GM12878 (cell line): ENCODE results near the gene CFAP92. TPM values are rescaled to one million over a fixed set of nuclear protein-coding genes. Genes with fewer than 3 reads are reported as not detected.

Experiments used
- ATAC-seq: fragments of 200-7000 bp; cut with Tn5 transposase; 3 replicates; pipeline ENCODE4 v1.9.1; 2020; ENCODE audit warnings: mild to moderate bottlenecking, moderate library complexity
- BruUV-seq: library from RNA; stranded (reverse); fragments of 400-500 nt; replicated peaks from 2 replicates; lab custom pipeline; 2021; lab: Mats Ljungman, UMichigan
- CTCF ChIA-PET: fragments of 300-600 bp; sonication (Branson Sonifier 250); formaldehyde crosslinking; extraction: SDS; loops from one replicate; lab custom pipeline; 2021; ENCODE audit warnings: inconsistent platforms; lab: Yijun Ruan, JAX
- POLR2A ChIA-PET: fragments of 350-600 bp; formaldehyde crosslinking; extraction: SDS; loops from one replicate; lab custom pipeline; 2021; ENCODE audit warnings: inconsistent platforms; lab: Charles Lee
- RAD21 ChIA-PET: fragments of 300-600 bp; sonication (Branson Sonifier 250); formaldehyde crosslinking; loops from one replicate; lab custom pipeline; 2023; ENCODE audit warnings: antibody characterized with exemption; ENCODE audit not compliant: unreplicated experiment; lab: Charles Lee
- SMC1A ChIA-PET: fragments of 300-600 bp; sonication (Branson Sonifier 250); formaldehyde crosslinking; loops from one replicate; lab custom pipeline; 2023; ENCODE audit not compliant: unreplicated experiment, uncharacterized antibody; lab: Charles Lee
- DNase-seq: peaks from one replicate; pipeline ENCODE4 v3.0.0-alpha.2; 2011; ENCODE audit warnings: low read depth, low spot score
- FAIRE-seq: peaks from 3 replicates; lab custom pipeline; 2011; peaks lifted over from hg19 to GRCh38; lab: Jason Lieb, UNC
- H2AFZ ChIP-seq: 2 replicates; pipeline ENCODE4 v1.6.0; 2011; ENCODE audit warnings: low read depth, low read length, control low read depth; ENCODE audit not compliant: control insufficient read depth
- H3K27ac ChIP-seq: 2 replicates; pipeline ENCODE4 v1.5.1; 2011; ENCODE audit warnings: control low read depth; ENCODE audit not compliant: control insufficient read depth, insufficient read depth
- H3K27me3 ChIP-seq, 2 experiments: replicated peaks in 1 of 2; 2 replicates each; pipeline versions ENCODE4 v1.6.0 to v1.6.1; 2011; ENCODE audit warnings: low read length in 1 of 2; ENCODE audit not compliant: control insufficient read depth in 2 of 2, insufficient read depth in 2 of 2
- H3K36me3 ChIP-seq, 2 experiments: 2 replicates each; pipeline ENCODE4 v1.5.1; 2011; ENCODE audit warnings: low read length in 1 of 2; ENCODE audit not compliant: control insufficient read depth in 2 of 2, insufficient read depth in 2 of 2
- H3K4me1 ChIP-seq: 2 replicates; pipeline ENCODE4 v1.6.1; 2011; ENCODE audit warnings: mild to moderate bottlenecking, low read length, moderate library complexity, mixed read lengths; ENCODE audit not compliant: control insufficient read depth, insufficient read depth
- H3K4me2 ChIP-seq: 2 replicates; pipeline ENCODE4 v1.6.0; 2011; ENCODE audit warnings: control low read depth; ENCODE audit not compliant: control insufficient read depth, insufficient read depth
- H3K4me3 ChIP-seq: fragments of 200-600 bp; sonication (generic); 2 replicates; pipeline ENCODE4 v1.5.1; 2016
- H3K79me2 ChIP-seq: 2 replicates; pipeline ENCODE4 v1.6.0; 2011; ENCODE audit warnings: low read length; ENCODE audit not compliant: control insufficient read depth, insufficient read depth
- H3K9ac ChIP-seq: 2 replicates; pipeline ENCODE4 v1.8.0; 2011; ENCODE audit warnings: low read length, control low read depth, mixed read lengths; ENCODE audit not compliant: control insufficient read depth, insufficient read depth
- H3K9me3 ChIP-seq: replicated peaks from 3 replicates; pipeline ENCODE4 v1.5.1; 2011; ENCODE audit warnings: mild to moderate bottlenecking, low read length; ENCODE audit not compliant: control insufficient read depth, insufficient read depth
- H4K20me1 ChIP-seq: 2 replicates; pipeline ENCODE4 v1.6.0; 2011; ENCODE audit not compliant: control insufficient read depth, insufficient read depth
- DPF2 ChIP-seq: fragments of 450-650 bp; IDR thresholded peaks from 2 replicates; pipeline ENCODE4 v1.6.1; 2017; ENCODE audit warnings: mild to moderate bottlenecking
- FOXK2 ChIP-seq: fragments of 450-650 bp; IDR thresholded peaks from 2 replicates; pipeline ENCODE4 v1.6.1; 2017; ENCODE audit warnings: mild to moderate bottlenecking, moderate library complexity
- HSF1 ChIP-seq: fragments of 150-350 bp; IDR thresholded peaks from 2 replicates; pipeline ENCODE4 v1.6.1; 2014; ENCODE audit warnings: mild to moderate bottlenecking, low read depth, low read length
- PBX3 ChIP-seq: IDR thresholded peaks from 2 replicates; pipeline ENCODE4 v1.6.1; 2011; ENCODE audit warnings: mild to moderate bottlenecking, low read depth, low read length, moderate library complexity; ENCODE audit not compliant: insufficient replicate concordance
- RUNX3 ChIP-seq: IDR thresholded peaks from 2 replicates; pipeline ENCODE4 v1.6.1; 2012; ENCODE audit warnings: low read length, inconsistent platforms
- SMARCA5 ChIP-seq: fragments of 450-650 bp; IDR thresholded peaks from 2 replicates; pipeline ENCODE4 v1.6.1; 2017; ENCODE audit warnings: mild to moderate bottlenecking
- USF2 ChIP-seq: IDR thresholded peaks from 2 replicates; pipeline ENCODE4 v1.6.1; 2011; ENCODE audit warnings: low read depth, low read length, improper control_type of control experiment, borderline replicate concordance
- YY1 ChIP-seq: IDR thresholded peaks from 2 replicates; pipeline ENCODE4 v1.6.1; 2011; ENCODE audit warnings: low read depth, mild to moderate bottlenecking, low read length
- ZBTB11 ChIP-seq: fragments of 450-650 bp; formaldehyde crosslinking; IDR thresholded peaks from 2 replicates; pipeline ENCODE4 v1.5.0; 2022; ENCODE audit warnings: mild to moderate bottlenecking, missing genetic modification characterization
- WGBS: methylation state at CpG from one replicate; pipeline ENCODE4 v1.1.6; 2016; ENCODE audit warnings: low lambda C conversion rate; ENCODE audit not compliant: insufficient replicate concordance, insufficient coverage; ENCODE audit errors: missing lambda C conversion rate; 5-methylcytosine and 5-hydroxymethylcytosine counted together
- in situ Hi-C: fragments of 300-500 bp; cut with MboI; formaldehyde crosslinking; loops from 9 replicates; pipeline ENCODE4 v1.14.3; 2018; ENCODE audit warnings: mixed read lengths
- intact Hi-C: fragments of 100-400 bp; cut with micrococcal nuclease; formaldehyde crosslinking; loops from one replicate; pipeline ENCODE4 v1.14.2; 2022; ENCODE audit not compliant: unreplicated experiment
- polyA plus RNA-seq, 11 experiments: library from polyadenylated mRNA; depleted of rRNA in 4 of 11; unstranded in 6 of 11; stranded (reverse) in 5 of 11; fragments of >200 nt; fragmentation: Nextera tagmentation in 4 of 11; fragmentation: Illumina TruSeq in 1 of 11; extraction: Ambion mirVana in 4 of 11; extraction: Trizol in 1 of 11; gene quantifications; 1 replicate in 1 of 11; 2 replicates in 10 of 11; pipeline versions ENCODE4 v1.2.1 to v1.2.3, GENCODE V29; 2011 to 2016; ENCODE audit warnings: inconsistent platforms in 2 of 11, missing spikeins in 2 of 11, low read depth in 1 of 11
- total RNA-seq, 4 experiments: library from RNA; depleted of rRNA in 3 of 4; stranded (reverse); fragments of >200 nt in 3 of 4; fragmentation: Illumina TruSeq in 1 of 4; extraction: Trizol in 1 of 4; gene quantifications; 2 replicates each; pipeline versions ENCODE4 v1.2.1 to v1.2.3, GENCODE V29; 2013 to 2021

CFAP92 gene
- total and polyA plus RNA-seq, 10 of the 15 experiments (the other 5 are each of a cell fraction or from before 2014, with no cell fraction given), result 0.05 to 0.52 (median 0.14) TPM; not detected in 7

GRCh38 chr3:129015388-129016105 is 21.7 kb upstream of the CFAP92 start:
- H3K9ac ChIP-seq, result no peak overlapping the region
- ATAC-seq, result no peak

More at GRCh38 chr3:129015388-129016105, 21.7 kb upstream of the CFAP92 start:
- Histone ChIP-seq H3K36me3 (no peaks in the 10 kb centered on the region), H2AFZ (peak overlapping the region; percentile 20; the same call in 1 of the 2 replicates), H4K20me1 (no peaks in the 10 kb centered on the region), H3K9me3 (no peaks in the 10 kb centered on the region), H3K27ac (no peak overlapping the region), H3K4me1 (peaks cover 19% of the 10 kb centered on the region), H3K4me3 (no peak overlapping the region), H3K79me2 (no peaks in the 10 kb centered on the region), H3K4me2 (no peak overlapping the region), H3K27me3 (no peaks in the 10 kb centered on the region)
- ChIA-PET RAD21 (interaction anchor here (0.5 to 2.4 kb wide), 8 partner anchors 10 to 908 kb away, joined by 3 to 26 read pairs (median 6); partner anchors contain the start of genes CFAP92 and RAB43), CTCF (interaction anchor here (0.6 to 4.0 kb wide), 14 partner anchors 9 to 278 kb away, joined by 3 to 39 read pairs (median 7); partner anchors contain the start of genes CFAP92 and COPG1), SMC1A (interaction anchor here (0.6 to 2.8 kb wide), 6 partner anchors 10 to 230 kb away, joined by 3 to 22 read pairs (median 8); no protein-coding TSS in a partner anchor), POLR2A (interaction anchor here (1.5 to 1.7 kb wide), 2 partner anchors 11 to 106 kb away, joined by 3 to 10 read pairs; partner anchors contain the start of gene RAB43)
- BruUV-seq, result no TSS peak
- in situ Hi-C loops, result no loop called here
- intact Hi-C loops, result no loop called here
- 44% methylated on average over 19 of the region's 19 CpGs for WGBS
- TF ChIP-seq RUNX3 (no peak), SMARCA5 (no peak), USF2 (no peak), ZBTB11 (CRISPR knock-in tag) (no peak), DPF2 (no peak), FOXK2 (no peak), HSF1 (no peak), PBX3 (no peak), YY1 (no peak)
- FAIRE-seq (no peak), DNase-seq (no peak)
